GM19351 (cell line): ENCODE measurements around the gene COL7A1.
"Not testable (repeated sequence)": the region's sequence is repeated elsewhere in the genome, so short reads cannot be mapped to it uniquely, and the experiment has no call there.

Source experiments
- ATAC-seq: cut with Tn5 transposase; IDR thresholded peaks from one replicate; pipeline ENCODE4 v1.9.1; 2021; ENCODE audit warnings: mild to moderate bottlenecking, moderate library complexity; ENCODE audit not compliant: unreplicated experiment

Gene COL7A1

DNA sequence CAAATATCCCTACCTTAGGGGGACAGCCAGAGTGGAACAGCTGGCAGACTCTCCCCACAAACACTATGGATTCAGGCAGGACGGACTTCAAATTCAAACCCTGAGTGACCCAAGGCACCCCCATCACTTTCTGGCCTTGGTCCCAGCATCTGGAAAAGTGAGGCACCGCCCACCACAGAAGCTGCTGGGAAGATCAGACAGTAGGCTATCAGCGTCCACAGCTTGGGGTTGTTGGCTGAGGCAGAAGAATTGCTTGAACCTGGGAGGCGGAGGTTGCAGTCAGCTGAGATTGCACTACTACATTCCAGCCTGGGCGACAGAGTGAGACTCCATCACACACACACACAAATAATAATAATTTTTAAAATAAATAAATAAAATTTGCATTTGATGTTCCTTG is 47.0 kb downstream of the COL7A1 start:
- no peak for ATAC-seq

DNA sequence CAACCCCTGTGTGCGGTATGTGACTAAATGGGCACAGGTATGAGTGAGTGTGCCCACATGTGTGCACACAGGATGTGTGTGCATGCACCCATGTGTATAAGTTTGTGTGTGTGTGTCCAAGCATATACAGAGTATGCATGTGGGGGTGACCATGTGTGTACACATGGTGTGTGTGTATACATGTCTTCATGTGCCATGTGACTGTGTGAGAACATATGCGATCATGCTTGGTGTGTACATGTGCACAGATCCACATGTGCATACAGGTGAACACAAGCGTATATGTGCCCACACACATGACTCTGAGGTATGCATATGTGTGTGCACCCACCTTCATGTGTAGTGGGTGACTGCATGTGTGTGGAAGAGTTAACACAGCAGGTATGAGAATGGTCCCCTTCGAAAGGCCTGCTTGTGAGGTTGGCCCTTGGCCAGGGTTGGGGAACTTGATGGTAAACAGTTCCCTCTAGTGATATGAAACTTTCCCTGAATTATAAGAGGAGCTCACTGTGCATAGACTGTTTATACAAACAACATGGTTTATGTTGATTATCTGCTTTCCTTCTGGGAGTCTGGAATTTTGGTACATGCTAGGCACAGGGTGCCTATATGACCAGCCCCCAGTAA is 48.8 kb downstream of the COL7A1 start:
- no peak for ATAC-seq

DNA sequence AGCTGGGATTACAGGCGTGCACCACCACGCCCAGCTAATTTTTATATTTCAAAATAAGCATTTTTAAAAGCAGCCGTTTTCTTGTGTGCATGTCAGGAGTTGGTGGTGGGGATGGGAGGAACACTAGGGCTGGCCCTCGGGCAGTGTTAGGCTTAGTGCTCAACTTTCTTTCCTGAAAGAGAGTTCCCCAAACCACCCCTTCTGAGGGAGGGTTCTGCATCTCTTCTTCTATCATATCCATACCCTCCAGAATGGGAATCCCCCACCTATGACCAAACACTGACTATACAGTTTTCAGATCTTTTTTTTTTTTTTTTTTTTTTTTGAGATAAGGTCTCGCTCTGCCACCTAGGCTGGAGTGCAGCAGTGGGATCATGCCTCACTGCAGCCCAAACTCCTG is 51.0 kb downstream of the COL7A1 start:
- no peak for ATAC-seq

DNA sequence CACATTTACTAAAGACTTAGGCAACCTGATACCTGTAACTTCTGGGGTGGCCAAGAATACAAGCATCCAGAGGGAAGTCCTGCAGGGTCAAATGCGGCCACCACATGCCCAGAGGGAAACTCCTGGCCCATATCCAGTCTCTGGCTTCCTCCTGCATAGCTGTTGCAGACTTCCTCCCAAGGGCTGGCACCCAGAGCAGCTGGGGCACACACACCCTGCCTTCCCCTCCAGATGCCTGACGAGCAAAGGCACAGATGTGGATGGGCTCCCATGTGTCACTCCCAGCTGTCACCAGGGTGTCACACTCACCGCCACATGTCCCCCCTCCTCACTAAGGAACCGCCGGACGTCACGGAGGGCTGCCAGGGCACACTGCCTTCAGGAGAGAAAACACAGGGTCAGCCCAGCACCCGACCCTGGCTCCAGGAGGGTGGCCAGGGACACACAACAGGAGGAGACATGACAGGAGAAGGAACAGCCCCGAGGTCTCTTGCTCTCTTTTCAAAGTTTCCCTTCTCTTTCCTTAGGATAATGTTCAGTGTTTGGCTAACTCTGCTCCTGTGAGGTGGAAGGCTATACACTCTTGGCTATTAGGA is 51.8 kb downstream of the COL7A1 start:
- no peak for ATAC-seq

DNA sequence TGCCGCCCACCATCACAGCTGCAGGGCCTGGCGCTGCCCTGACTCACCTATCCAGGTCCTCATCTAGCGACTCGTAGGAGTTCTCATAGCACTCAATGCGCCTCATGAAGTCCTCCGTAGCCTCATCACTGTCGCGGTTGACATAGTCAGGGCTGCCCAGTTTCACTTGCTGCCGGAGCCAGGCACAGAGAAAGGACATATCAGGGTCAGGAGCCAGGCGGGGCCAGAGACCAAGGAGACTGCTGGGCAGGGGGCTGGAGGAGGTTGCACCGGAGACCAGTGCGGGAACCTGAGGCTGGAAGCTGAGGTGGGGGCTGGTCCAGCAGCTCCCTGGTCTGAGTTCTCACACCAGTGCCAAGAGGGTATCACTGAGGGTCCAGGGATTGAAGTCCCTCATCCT is 56.7 kb downstream of the COL7A1 start:
- no peak for ATAC-seq

DNA sequence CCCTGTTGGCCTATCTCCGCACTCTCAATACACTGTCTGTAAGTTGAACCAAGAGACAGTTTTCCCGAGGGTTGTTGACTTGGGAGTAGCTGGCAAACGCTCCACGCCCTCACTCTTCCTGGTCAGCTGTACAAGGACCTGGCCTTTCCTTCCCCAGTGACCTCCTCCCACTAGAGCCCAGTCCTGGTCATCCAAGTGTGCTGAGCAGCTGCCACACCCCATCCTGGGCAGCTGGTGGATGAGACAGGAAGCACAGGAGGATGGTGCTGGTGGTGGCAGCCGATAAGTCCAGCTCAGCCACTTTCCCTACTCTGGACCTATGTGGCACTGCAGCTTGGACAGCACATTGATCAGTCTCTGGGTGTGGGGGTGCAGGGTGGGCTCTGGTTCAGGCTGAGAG is 58.3 kb downstream of the COL7A1 start:
- ATAC-seq = no peak

DNA sequence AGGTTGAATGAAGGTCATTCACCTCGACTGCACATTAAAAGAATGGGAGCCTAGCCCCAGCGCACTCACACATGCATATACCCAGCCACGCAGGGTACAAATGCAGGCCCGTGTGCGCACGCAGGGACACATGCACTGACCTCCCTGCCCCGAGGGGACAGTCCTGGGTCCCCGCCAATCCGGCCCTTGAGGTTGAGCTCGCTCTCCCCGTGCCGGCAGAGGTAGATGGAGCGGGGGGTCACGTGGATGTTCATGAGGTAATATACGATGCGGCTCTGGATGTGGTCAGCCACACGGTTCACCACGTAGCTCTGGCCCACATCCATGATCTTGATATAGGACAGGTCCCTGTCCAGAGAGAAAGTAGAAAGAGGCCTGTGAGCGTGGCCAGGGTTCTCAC is 59.0 kb downstream of the COL7A1 start:
- no peak for ATAC-seq

DNA sequence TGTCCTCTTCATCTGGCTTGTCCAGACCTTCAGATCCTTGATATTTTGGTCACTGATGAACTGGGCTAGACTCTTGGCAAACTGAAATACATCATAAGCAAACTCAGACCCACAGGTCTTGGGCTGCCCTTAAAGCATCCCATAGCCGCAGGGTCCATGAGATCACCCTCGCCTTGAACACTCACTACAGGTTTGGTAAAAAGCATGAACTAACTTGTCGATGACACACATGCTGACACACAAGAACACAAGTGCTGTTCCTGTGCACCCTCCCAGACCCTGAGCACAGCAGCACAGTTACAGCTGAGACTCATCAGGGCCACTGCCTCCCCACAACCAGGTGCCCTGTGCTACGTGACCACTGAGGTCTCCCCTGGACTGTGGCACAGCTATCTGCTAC is 59.6 kb downstream of the COL7A1 start:
- no peak for ATAC-seq

DNA sequence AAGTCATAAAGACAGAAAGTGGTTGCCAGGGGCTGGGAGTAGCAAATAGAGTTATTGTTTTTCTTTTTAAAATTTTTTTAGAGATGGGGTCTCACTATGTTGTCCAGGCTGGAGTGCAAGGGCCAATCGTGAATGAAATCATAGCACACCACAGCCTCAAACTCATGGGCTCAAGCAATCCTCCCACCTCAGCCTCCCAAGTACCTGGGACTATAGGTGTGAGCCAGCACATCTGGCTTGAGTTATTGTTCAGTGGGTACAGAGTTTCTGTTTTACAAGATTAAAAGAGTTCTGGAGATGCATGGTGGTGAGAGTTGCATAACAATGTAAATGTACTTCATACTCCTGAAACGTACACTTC is 62.2 kb downstream of the COL7A1 start:
- no peak for ATAC-seq

DNA sequence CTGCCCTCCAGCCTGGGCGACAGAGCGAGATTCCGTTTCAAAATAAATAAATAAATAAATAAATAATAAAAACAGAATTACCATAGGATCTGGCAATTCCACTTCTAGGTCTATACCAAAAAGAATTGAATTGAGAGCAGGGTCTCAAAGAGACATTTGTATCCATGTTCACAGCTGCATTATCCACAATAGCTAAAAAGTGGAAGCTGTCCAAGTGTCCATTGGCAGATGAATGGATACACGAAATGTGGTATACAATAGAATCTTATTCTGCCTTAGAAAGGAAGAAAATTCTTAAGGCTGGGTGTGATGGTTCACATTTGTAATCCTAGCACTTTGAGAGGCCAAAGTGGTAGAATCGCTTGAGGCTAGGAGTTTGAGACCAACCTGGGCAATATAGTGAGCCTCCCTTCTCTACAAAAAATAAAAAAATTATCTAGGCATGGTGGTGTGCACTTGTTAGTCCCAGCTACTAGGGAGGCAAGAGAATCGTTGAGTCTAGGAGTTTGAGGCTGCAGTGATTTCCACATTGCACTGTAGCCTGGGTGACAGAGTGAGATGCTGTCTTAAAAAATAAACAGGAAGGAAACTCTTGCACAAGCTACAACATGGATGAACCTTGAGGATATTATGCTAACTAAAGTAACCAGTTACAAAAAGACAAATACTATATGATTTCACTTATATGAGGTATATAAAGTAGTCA is 62.7 kb downstream of the COL7A1 start:
- ATAC-seq = no peak

DNA sequence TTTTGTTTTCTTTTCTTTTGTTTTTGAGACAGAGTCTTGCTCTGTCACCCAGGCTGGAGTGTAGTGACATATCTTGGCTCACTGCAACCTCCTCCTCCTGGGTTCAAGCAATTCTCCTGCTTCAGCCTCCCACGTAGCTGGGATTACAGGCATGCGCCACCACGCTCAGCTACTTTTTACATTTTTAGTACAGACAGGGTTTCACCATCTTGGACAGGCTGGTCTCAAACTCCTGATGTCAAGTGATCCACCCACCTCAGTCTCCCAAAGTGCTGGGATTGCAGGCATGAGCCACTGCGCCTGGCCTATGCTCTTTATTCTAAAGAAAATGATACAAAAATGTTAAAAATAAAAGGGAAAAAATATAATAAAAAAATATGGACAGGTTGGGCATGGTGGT is 64.4 kb downstream of the COL7A1 start:
- ATAC-seq = not testable (repeated sequence)

DNA sequence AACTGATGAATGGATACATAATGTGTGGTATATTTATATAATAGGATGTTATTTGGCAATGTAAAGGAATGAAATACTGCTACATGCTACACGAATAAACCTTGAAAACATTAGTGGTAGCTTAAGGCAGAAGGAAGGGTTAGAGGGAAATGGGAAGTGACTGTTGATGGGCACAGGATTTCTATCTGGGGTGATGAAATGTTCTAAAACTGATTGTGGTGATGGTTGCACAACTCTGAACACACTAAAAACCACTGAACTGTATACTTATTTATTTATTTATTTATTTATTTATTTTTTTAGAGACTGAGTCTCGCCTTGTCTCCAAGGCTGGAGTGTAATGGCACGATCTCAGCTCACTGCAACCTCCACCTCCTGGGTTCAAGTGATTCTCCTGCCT is 66.4 kb downstream of the COL7A1 start:
- ATAC-seq = no peak

DNA sequence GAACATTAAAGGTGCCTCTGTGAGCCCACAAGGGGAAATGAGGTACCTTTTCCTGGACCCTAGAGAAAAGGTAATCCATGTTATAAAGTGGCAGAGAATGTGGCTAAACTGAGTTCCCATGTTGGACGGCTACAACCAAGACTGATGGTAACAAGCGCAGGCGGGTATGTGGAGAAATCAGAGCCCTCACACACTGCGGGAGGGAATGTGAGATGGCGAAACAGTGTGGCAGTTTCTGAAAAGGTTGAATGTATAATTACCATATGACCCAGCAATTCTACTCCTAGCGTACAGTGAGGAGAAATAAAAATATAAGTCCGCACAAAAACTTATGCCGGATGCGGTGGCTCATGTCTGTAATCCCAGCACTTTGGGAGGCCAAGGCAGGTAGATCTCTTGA is 67.1 kb downstream of the COL7A1 start:
- no peak for ATAC-seq

DNA sequence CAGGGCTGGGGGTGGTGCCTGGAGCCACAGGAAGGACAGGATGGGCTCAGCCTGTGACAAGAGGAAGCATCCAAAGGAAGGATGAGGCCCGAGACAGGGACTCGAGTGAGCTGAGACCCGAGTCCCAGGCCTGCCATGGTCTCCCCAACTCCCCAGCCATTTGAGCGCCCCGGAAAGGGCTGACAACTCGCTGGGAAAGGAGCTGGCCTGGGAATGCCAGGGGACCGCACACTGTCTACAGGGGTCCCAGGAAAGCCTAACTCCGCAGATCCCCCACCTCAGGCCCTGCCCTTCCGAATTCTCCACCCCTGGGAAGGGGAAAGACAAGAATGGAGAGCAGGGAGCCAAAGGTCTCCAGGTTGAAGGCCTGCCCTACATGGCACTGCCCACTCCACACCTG is 70.2 kb downstream of the COL7A1 start:
- no peak for ATAC-seq

DNA sequence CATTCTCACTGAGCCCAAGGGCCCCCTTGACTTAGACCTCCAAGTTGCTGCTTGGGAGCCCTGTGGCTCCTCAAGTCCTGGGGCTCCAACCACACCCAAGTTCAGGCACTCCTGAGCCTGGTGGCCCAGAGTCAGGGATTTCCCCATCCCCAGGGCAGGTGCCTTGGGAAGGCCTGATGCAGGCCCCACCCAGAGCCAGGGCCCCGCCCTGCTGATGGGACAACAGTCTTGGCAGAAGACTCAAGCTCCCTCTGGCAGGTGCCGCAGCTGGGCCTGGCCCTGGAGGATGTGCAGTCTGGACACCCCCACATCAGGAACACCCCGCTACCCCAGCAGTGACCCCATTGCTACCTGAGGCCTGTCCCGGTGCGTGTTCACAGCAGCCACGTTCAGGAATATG is 73.5 kb downstream of the COL7A1 start:
- ATAC-seq = no peak

DNA sequence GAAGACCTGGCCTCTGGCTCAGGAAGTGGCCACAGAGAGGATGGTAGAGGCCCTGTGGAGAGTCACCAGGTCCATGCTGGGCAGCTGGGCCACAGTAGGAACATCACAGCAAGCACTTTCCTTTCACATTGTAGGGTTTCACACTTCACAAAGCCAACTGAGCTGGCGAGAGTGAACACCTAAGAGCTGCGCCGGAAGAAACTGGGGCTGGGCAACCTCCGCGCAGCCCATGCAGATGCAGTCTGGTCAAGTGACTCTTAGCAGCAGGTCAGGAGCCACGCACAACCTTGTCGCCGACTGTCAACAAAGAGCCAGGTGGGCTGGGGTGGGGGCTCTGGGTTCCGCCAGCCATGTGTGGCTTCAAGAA is 75.9 kb downstream of the COL7A1 start:
- no peak for ATAC-seq

DNA sequence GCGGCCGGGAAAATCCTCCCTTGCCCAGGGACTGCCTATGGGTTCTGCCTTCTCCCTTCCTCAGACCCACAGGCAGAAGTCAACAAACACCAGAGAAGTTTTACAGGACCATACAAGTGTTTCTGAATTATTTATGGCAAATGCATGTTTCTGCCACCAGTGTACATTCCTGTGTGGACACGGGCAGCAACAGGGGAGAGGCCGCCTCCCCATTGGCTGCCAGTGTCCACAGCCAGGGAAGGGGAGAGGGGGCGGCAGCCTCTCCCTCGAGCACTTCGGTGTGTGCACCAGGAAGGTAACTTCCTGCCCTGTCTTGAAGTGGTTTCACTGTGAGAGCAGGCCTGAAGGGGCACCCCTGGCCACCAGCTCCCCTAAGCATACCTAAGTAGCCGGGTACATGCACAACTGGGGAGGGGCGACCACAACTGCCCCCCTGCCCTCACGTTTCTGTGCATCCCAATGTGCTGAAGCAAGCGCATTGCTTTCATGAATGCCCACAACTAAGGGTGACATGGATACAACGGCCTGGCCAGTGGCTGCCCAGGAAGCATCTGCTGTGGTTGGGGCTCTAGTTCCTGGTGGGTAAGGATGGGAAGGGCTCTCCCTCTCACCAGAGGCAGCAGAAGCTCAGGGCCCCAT is 76.4 kb downstream of the COL7A1 start:
- no peak for ATAC-seq

DNA sequence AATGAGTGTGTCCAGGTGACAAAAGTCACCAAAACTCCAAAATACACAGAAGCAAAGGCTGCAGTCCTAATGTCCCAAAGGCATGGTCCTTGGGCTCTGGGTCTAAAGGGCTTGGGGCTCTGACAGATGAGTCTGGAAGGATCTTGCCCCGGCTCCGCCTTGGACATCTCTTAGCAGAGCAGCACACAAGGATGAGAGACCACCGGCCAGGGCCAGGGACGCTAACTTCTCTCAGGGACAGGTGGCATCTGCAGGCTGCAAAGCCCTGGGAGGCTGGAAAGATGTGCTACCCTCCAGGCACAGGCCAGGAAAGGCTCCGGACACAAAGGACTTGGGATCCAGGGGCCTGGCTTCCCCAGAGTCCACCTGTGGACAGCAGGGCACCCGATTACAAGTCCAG is 77.1 kb downstream of the COL7A1 start:
- ATAC-seq = no peak

DNA sequence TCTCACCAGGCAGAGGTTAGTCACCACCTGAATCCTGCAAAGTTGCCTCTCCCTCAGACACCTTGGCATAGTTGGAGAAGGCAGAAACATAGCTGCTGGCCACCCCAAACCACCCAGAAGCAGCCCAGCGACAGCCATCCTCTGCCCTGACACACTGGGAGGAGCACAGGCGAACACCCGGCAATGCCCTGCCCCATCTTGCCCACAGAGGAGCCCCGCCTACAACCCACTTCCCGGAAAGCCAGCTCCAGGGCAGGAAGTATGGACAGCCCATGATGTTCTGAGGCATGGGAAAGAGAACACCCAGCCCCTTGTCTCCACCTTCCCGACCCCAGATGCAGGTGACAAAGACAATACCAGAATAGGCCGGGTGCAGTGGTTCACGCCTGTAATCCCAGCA is 78.6 kb downstream of the COL7A1 start:
- no peak for ATAC-seq

DNA sequence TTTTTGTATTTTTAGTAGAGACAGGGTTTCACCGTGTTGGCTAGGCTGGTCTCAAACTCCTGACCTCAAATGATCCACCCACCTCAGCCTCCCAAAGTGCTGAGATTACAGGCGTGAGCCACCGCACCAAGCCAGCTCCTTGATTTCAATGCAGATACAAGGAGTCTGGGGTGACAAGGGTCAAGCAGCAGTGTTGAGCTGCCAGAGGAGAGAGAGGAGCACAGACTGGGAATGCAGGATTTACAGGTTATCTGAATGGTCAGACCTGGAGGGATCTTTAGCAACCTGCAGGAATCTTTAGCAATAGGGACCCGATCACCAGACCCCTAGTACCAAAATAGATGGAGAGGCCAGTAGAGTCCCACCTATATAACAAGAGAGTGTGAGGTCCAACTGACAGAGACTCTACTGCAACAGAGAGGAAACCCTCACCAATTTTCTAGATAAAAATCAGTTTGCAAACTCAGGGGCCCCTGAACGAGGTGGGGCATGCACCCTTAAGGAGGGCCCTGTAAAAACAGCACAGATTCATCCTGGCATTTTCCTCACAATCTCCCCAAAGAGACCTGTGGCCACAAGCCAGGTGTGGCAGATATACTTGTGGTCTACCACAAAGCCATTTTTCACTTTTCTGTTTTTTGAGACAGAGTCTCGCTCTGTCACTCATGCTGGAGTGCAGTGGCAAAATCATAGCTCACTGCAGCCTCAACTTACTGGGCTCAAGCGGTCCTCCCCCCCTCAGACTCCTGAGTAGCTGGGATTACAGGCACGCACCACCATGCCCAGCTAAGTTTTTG is 80.5 kb downstream of the COL7A1 start:
- ATAC-seq = no peak
